ENCODE data around the gene ICAM5. TPM values are rescaled to one million over a fixed set of nuclear protein-coding genes. Genes with fewer than 3 reads are reported as not detected.

The ICAM5 gene
- total RNA-seq, 6 donors from 2014 or later: 19.5 to 102 (median 27.2) TPM

GRCh38 chr19:10309423-10309822 is 19.7 kb downstream of the ICAM5 start, which contains the start of gene ZGLP1:
Gene ZGLP1 (minus strand): TSS chr19:10309815.
- DNase-seq (peak in 1 of 2 donors; percentile 58), ATAC-seq (ENCODE audit: low FRiP score in 2 of 2) (no peak)
- Histone ChIP-seq H3K4me1 (peaks cover 0 to 2% (median under 1%) of the 10 kb centered on the region in 4 donors), H3K4me3 (no peak within 1 kb of the TSS), H3K36me3 (peaks cover 0 to 19% (median 7%) of the 10 kb centered on the region in 4 donors), H3K9me3 (no peaks in the 10 kb centered on the region), H3K27me3 (no peaks in the 10 kb centered on the region), H3K27ac (no peak within 1 kb of the TSS)
- TF ChIP-seq POLR2AphosphoS5 (IDR thresholded peaks at IDR 0.05) (no peak), POLR2A (IDR thresholded peaks at IDR 0.05) (no peak), EP300 (IDR thresholded peaks at IDR 0.05) (no peak), CTCF (IDR thresholded peaks at IDR 0.05) (no peak)
- 93% methylated on average over 22 to 24 of the region's 24 CpGs for WGBS, 2 donors

DNA sequence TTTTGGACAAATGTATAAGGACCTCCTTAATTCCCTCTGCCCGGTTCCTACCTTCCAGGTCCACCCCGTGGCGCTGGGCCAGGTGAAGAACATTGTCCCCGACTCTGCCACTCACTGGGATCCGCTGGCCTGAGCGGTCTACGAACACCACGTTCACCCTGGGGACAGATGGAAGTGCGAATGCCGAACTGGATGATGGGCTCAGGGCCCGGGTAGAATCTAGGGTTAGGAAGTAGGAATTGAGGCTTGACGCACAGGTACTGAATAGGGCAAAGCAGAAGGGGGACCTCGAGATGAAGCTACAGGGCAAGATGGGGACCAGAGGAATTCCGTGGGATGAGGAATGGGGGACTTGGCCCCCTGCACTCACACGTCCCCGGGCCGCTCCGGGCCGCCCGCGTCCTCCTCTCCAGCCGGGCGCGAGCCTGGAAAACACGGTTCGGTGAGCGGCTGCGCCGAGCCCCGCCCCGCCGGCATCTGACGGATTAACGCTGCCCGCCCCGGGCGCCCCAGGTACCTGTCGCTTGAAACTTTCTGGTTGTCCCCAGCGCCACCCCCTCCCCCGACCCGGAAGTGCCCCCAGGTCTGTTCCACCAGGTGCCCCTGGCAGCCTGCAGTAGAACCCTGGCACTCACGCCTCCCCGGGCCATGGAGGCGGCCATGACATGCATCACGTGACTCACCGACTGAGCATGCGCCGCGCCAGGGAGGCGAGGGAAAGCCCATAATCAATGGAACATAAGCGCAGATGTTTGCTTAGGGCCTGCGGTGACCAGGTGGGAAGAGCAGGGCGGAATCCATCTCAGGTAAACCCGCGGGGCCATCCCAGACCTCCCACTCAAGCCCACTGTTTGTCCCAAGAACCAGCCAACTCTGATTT is 25.8 kb downstream of the ICAM5 start, which contains the start of gene FDX2:
Gene FDX2, minus strand, starts transcription at position 681 of the 880 bp plus-strand sequence. Its CDS starts 19 bp downstream, at position 662.
- Histone ChIP-seq H3K27ac (peak within 1 kb of the TSS in 3 of 4 donors; percentile 20 to 78 (median 50)), H3K4me1 (peaks cover 9 to 20% (median 16%) of the 10 kb centered on the region in 4 donors), H3K4me3 (peak within 1 kb of the TSS; percentile 74 to 90 (median 86)), H3K36me3 (peaks cover 11 to 50% (median 38%) of the 10 kb centered on the region in 4 donors), H3K27me3 (no peaks in the 10 kb centered on the region), H3K9me3 (no peaks in the 10 kb centered on the region)
- ATAC-seq (ENCODE audit: low FRiP score in 2 of 2) (peak; percentile 72 to 95), DNase-seq (peak; percentile 82 to 97)
- WGBS, 2 donors: 2% methylated on average over 20 to 29 of the region's 55 CpGs
- TF ChIP-seq POLR2AphosphoS5 (IDR thresholded peaks at IDR 0.05) (peak; percentile 52 to 53), CTCF (IDR thresholded peaks at IDR 0.05) (no peak), EP300 (IDR thresholded peaks at IDR 0.05) (no peak), POLR2A (IDR thresholded peaks at IDR 0.05) (peak in 1 of 4 donors; percentile 43)

GRCh38 chr19:10316229-10317044 is 26.7 kb downstream of the ICAM5 start:
- DNase-seq: no peak
- Histone ChIP-seq H3K27me3 (no peaks in the 10 kb centered on the region), H3K4me3 (peak overlapping the region in 3 of 4 donors; percentile 84 to 90 (median 87)), H3K36me3 (peaks cover 17 to 54% (median 45%) of the 10 kb centered on the region in 4 donors), H3K27ac (peak overlapping the region in 3 of 4 donors; percentile 10 to 78 (median 50)), H3K9me3 (no peaks in the 10 kb centered on the region), H3K4me1 (peaks cover 9 to 20% (median 16%) of the 10 kb centered on the region in 4 donors)
- TF ChIP-seq EP300 (IDR thresholded peaks at IDR 0.05): no peak
- TF ChIP-seq POLR2A (IDR thresholded peaks at IDR 0.05): no peak
- no peak for TF ChIP-seq POLR2AphosphoS5 (IDR thresholded peaks at IDR 0.05)
- TF ChIP-seq CTCF (IDR thresholded peaks at IDR 0.05): no peak
- 73 to 76% methylated on average over 11 to 19 of the region's 19 CpGs for WGBS, 2 donors
- ATAC-seq (ENCODE audit: low FRiP score in 2 of 2): no peak

- H3K4me3 ChIP-seq: no peak overlapping the region
- peak in 1 of 2 donors; percentile 73 for DNase-seq
- TF ChIP-seq POLR2A (IDR thresholded peaks at IDR 0.05) (no peak), CTCF (IDR thresholded peaks at IDR 0.05) (no peak), POLR2AphosphoS5 (IDR thresholded peaks at IDR 0.05) (no peak), EP300 (IDR thresholded peaks at IDR 0.05) (no peak)
- H3K4me1 ChIP-seq: peaks cover 9 to 20% (median 16%) of the 10 kb centered on the region in 4 donors
- ATAC-seq (ENCODE audit: low FRiP score in 2 of 2): no peak
- 83 to 88% methylated on average over 18 to 19 of the region's 29 CpGs for WGBS, 2 donors
- no peaks in the 10 kb centered on the region for H3K9me3 ChIP-seq
- no peak overlapping the region for H3K27ac ChIP-seq
- no peaks in the 10 kb centered on the region for H3K27me3 ChIP-seq
- peaks cover 21 to 62% (median 53%) of the 10 kb centered on the region in 4 donors for H3K36me3 ChIP-seq
Measured at GRCh38 chr19:10317045-10317856, 27.5 kb downstream of the ICAM5 start.

All from upper lobe of left lung (tissue), 6 donors.